Sigmoid colon (tissue), 7 donors: ENCODE results near the gene RMND5A. TPM values are rescaled to one million over a fixed set of nuclear protein-coding genes. Genes with fewer than 3 reads are reported as not detected.

Experiments
- DNase-seq: peaks from one replicate; pipeline ENCODE4 v3.0.0-alpha.2; 2019
- H3K27ac ChIP-seq, 4 donors: fragments of 200-600 bp; sonication (generic); one replicate each; pipeline ENCODE4 v1.5.1; 2016 to 2019; ENCODE audit warnings: mild to moderate bottlenecking in 1 of 4
- H3K27me3 ChIP-seq, 3 donors: fragments of 200-600 bp; sonication (generic); one replicate each; pipeline ENCODE4 v1.5.1; 2019; ENCODE audit warnings: mild to moderate bottlenecking in 1 of 3
- H3K36me3 ChIP-seq, 4 donors: fragments of 200-600 bp; sonication (generic); one replicate each; pipeline ENCODE4 v1.5.1; 2016 to 2019
- H3K4me1 ChIP-seq, 4 donors: fragments of 200-600 bp; sonication (generic); one replicate each; pipeline ENCODE4 v1.5.1; 2017 to 2019
- H3K4me3 ChIP-seq, 4 donors: fragments of 200-600 bp; sonication (generic); one replicate each; pipeline ENCODE4 v1.5.1; 2017 to 2019; ENCODE audit warnings: mild to moderate bottlenecking in 2 of 4, moderate library complexity in 1 of 4
- H3K9me3 ChIP-seq, 4 donors: fragments of 200-600 bp in 3 of 4; sonication (generic) in 3 of 4; one replicate each; pipeline versions ENCODE4 v1.5.1 to v1.6.1; 2013 to 2019
- CTCF ChIP-seq, 4 experiments: fragments of 450-650 bp in 3 of 4; fragments of 200-600 bp in 1 of 4; IDR thresholded peaks; one replicate each; pipeline ENCODE4 v1.5.1; 2016 to 2019; ENCODE audit warnings: antibody characterized with exemption in 4 of 4, mild to moderate bottlenecking in 3 of 4, moderate library complexity in 2 of 4
- EP300 ChIP-seq, 4 donors: sonication (generic); formaldehyde crosslinking; IDR thresholded peaks; one replicate each; pipeline ENCODE4 v1.6.1; 2017; ENCODE audit warnings: antibody characterized with exemption in 4 of 4
- POLR2A ChIP-seq, 2 donors: fragments of 450-650 bp; IDR thresholded peaks; one replicate each; pipeline ENCODE4 v1.6.1; 2016; ENCODE audit warnings: antibody characterized with exemption in 2 of 2, mild to moderate bottlenecking in 2 of 2, moderate library complexity in 2 of 2
- POLR2AphosphoS5 ChIP-seq, 4 donors: sonication (generic); formaldehyde crosslinking; IDR thresholded peaks; one replicate each; pipeline ENCODE4 v1.6.1; 2017; ENCODE audit warnings: antibody characterized with exemption in 4 of 4
- WGBS, 2 donors: extraction: QIAGEN DNeasy Blood & Tissue Kit; methylation state at CpG; one replicate each; pipeline ENCODE4 v1.1.7; 2013; 5-methylcytosine and 5-hydroxymethylcytosine counted together
- intact Hi-C: fragments of 100-400 bp; cut with DNase I; formaldehyde crosslinking; loops from one replicate; pipeline ENCODE4 v1.15.1; 2023
- polyA plus RNA-seq, 3 donors: library from polyadenylated mRNA; stranded (reverse); fragments of 200-250 nt; gene quantifications; one replicate each; pipeline ENCODE4 v1.2.3, GENCODE V29; 2013
- total RNA-seq, 4 donors: library from RNA; depleted of rRNA; stranded (reverse); fragments of >200 nt; gene quantifications; one replicate each; pipeline ENCODE4 v1.1.0, GENCODE V29; 2016
- donor health status: healthy with polysubstance abuse.
- donor health status: Bipolar disorder and iron deficiency.
- donor health status: healthy.

Gene RMND5A
- total and polyA plus RNA-seq, 7 donors = 19.9 to 58.9 (median 42.4) TPM

- intact Hi-C loops = no loop called here
- H3K27me3 ChIP-seq = peaks cover 11 to 50% (median 30%) of the 10 kb centered on the region in 3 donors
These were observed 87.6 kb downstream of the RMND5A start for GRCh38 chr2:86807468-86808275.

GRCh38 chr2:86808315-86809161, 88.4 kb downstream of the RMND5A start:
- Histone ChIP-seq H3K36me3 (no peaks in the 10 kb centered on the region), H3K27me3 (peaks cover 13 to 57% (median 30%) of the 10 kb centered on the region in 3 donors), H3K4me1 (peaks cover 0 to 28% (median 20%) of the 10 kb centered on the region in 4 donors), H3K4me3 (peak overlapping the region; percentile 2 to 44 (median 32)), H3K9me3 (no peaks in the 10 kb centered on the region), H3K27ac (no peak overlapping the region)
- intact Hi-C loops = no loop called here
- 7 to 12% methylated on average over 36 of the region's 36 CpGs for WGBS, 2 donors
- peak; percentile 91 for DNase-seq
- TF ChIP-seq CTCF (IDR thresholded peaks at IDR 0.05) = peak; percentile 85 to 88 (median 86)
- peak in 1 of 4 donors; percentile 16 for TF ChIP-seq POLR2AphosphoS5 (IDR thresholded peaks at IDR 0.05)
- no peak for TF ChIP-seq EP300 (IDR thresholded peaks at IDR 0.05)
- TF ChIP-seq POLR2A (IDR thresholded peaks at IDR 0.05) = no peak

More at GRCh38 chr2:86807468-86808275, 87.6 kb downstream of the RMND5A start:
- Histone ChIP-seq H3K4me3 (peak overlapping the region; percentile 2 to 44 (median 32)), H3K4me1 (peaks cover 0 to 28% (median 20%) of the 10 kb centered on the region in 4 donors), H3K36me3 (no peaks in the 10 kb centered on the region), H3K27ac (no peak overlapping the region), H3K9me3 (no peaks in the 10 kb centered on the region)
- WGBS, 2 donors = 1% methylated on average over 51 of the region's 51 CpGs
- TF ChIP-seq EP300 (IDR thresholded peaks at IDR 0.05) (no peak), CTCF (IDR thresholded peaks at IDR 0.05) (no peak), POLR2AphosphoS5 (IDR thresholded peaks at IDR 0.05) (no peak), POLR2A (IDR thresholded peaks at IDR 0.05) (no peak)
- no peak for DNase-seq

- intact Hi-C loops = no loop called here
- Histone ChIP-seq H3K36me3 (no peaks in the 10 kb centered on the region), H3K4me1 (peaks cover 0 to 28% (median 20%) of the 10 kb centered on the region in 4 donors), H3K9me3 (no peaks in the 10 kb centered on the region), H3K27me3 (peaks cover 17 to 67% (median 34%) of the 10 kb centered on the region in 3 donors), H3K4me3 (no peak overlapping the region), H3K27ac (no peak overlapping the region)
- WGBS, 2 donors = 17 to 45% methylated on average over 43 of the region's 43 CpGs
- TF ChIP-seq EP300 (IDR thresholded peaks at IDR 0.05) = no peak
- no peak for TF ChIP-seq CTCF (IDR thresholded peaks at IDR 0.05)
- no peak for TF ChIP-seq POLR2AphosphoS5 (IDR thresholded peaks at IDR 0.05)
- TF ChIP-seq POLR2A (IDR thresholded peaks at IDR 0.05) = no peak
- DNase-seq = no peak
These were observed 89.5 kb downstream of the RMND5A start for GRCh38 chr2:86809481-86810121.

GRCh38 chr2:86815611-86816010, 95.5 kb downstream of the RMND5A start:
- Histone ChIP-seq H3K27me3 (peaks cover 6 to 42% (median 17%) of the 10 kb centered on the region in 3 donors), H3K4me1 (no peaks in the 10 kb centered on the region), H3K9me3 (no peaks in the 10 kb centered on the region), H3K4me3 (no peak overlapping the region), H3K36me3 (no peaks in the 10 kb centered on the region), H3K27ac (no peak overlapping the region)
- no peak for DNase-seq
- TF ChIP-seq EP300 (IDR thresholded peaks at IDR 0.05) (no peak), CTCF (IDR thresholded peaks at IDR 0.05) (no peak), POLR2A (IDR thresholded peaks at IDR 0.05) (no peak), POLR2AphosphoS5 (IDR thresholded peaks at IDR 0.05) (no peak)
- intact Hi-C loops = no loop called here
- 55 to 58% methylated on average over 1 of the region's 1 CpG for WGBS, 2 donors
